Stimulated activated CD4-positive, alpha-beta T cell treated with anti-CD3 and anti-CD28 coated beads, Interleukin-15, amount 100 ng/mL, for 24 hours (primary cell): ENCODE results near the gene ST3GAL3.

Source experiments
- DNase-seq: peaks from one replicate; pipeline ENCODE4 v3.0.0-alpha.2; 2020

ST3GAL3 gene, protein sequence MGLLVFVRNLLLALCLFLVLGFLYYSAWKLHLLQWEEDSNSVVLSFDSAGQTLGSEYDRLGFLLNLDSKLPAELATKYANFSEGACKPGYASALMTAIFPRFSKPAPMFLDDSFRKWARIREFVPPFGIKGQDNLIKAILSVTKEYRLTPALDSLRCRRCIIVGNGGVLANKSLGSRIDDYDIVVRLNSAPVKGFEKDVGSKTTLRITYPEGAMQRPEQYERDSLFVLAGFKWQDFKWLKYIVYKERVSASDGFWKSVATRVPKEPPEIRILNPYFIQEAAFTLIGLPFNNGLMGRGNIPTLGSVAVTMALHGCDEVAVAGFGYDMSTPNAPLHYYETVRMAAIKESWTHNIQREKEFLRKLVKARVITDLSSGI

DNA sequence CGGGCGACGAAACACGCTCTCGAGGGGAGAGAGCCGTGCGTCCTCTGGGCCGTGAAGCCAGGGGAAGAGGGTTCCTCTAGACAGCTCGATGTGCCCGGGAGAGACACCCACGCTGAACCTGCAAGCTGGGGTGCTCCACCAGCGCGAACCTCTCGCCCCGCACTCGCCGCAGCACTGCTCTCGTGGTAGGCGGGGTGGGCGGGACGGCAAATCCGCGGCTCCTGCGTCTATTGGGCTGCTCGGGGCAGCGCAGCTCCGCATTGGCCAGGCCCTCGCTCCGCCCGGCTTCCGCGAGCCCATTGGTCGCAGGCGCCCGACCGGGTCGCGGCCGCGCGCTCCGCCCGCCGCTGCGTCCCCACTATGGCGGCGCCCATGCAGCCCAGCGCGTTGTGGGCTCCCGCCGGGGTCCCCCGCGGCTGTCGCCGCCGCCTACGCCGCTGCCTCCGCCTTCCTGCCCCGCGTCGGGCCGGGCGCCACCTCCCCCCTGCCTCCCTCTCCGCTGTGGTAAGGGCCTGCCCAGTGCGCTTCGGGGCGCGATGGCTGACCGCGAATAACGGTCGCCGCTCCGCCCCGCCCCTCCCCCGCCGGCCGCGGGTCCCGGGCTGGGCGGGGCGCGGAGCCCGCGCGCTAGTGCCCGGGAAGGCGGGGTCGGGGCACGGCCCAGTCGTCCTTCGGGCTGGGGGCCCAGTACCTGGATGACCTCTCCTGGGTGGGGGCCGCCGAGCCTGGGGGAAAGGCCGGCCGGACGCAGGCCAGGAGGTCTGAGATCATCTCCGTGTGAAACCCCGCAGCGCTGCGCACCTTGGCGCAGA lies at the start of gene ST3GAL3:
TSS of gene ST3GAL3 (plus strand) at position 347 of the 812 bp plus-strand sequence. CDS start 28,727 bp downstream, outside the sequence.
- peak; percentile 97 for DNase-seq

DNA sequence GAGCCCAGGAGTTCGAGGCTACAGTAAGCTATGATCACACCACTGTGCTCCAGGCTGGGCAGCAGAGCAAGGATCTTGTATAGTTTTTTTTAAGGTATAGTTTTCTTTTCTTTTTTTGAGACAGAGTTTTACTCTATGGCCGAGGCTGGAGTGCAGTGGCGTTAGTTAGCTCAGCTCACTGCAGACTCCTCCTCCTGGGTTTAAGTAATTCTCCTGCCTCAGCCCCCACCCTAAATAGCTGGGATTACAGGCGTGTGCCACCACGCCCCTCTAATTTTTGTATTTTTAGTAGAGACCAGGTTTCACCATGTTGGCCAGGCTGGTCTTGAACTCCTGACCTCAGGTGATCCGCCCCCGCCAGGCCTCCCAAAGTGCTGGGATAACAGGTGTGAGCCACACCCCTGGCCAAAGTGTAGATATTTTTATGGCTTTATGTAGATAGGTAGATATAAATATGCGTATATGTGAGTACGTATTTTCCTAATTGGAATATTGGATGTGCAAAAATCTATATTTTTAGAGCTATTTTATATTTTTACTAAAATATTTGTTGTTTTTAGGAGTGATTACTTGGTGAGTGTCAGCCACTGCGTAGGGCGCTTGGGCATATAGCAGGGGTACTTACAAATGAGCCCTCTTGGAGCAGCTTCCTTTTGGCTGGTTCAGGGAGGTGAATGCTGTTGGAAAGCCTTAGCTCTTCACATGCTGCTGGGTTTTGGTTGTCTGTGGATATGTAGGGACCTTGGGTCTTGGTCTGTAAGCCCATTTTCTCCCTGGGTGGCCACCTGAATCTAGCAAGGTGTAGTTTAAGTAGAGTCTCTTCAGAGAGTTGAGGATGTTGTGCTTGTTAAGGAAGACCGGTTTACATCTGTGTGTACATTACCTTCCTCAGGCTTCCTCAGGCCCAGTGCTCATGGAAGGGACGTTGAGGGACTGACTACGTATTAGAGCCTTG lies 47.8 kb upstream of the ST3GAL3 start:
- no peak for DNase-seq

DNA sequence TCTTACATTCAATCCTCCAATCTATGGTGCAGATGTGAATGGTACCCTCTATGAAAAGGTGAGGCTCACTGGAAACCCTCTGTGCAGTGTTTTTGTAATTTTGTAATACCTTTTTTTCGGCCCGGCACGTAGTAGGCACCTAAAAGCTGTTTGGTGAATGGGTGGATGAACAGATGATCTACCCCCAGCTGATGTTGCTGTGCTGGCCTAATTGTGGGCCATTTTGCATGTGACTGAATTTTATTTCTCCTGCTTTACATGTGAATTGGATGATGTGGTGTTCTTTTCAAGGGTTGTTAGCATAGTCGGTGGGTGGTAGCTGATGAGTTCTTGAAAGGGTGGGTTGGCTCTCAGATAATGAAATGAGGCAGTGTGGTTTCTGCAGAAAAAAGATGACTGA lies 47.0 kb upstream of the ST3GAL3 start:
- no peak for DNase-seq

DNA sequence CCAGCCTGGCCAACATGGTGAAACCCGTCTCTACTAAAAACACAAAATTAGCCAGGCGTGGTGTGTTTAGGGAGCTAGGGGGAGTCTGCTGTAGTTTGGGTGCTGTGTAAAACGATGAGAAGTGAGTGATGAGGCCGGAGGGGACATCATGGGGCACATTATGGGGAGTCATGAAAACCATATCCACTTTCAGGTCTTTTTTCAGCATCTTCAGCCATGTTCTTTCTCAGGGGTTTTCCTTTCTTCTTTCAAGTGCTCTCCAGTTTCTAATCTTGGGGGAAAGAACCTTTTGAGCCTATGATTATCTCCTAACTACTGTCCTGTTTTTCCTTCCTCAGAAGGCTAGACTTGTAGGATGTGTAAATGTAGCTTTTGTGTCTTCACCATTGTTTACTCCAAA lies 43.0 kb upstream of the ST3GAL3 start:
- DNase-seq, result no peak

DNA sequence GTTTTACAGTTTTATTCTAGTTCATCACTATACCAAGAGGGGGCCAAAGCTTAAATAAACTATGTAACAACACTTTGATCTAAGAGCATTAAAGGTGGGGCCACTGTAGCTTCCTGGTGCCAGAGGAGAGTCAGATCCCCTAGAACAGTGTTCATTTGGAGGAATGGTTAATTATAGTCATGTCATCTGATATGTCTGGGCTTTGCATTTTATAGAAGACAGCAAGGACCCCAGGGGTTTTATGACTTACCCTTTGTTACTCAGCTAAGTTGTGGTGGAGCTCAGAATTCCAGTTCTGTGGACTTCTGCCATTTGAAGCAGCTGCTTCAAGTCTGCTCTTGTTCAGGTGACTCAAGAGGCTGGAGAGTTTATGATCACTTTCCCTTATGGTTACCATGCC lies 40.7 kb upstream of the ST3GAL3 start:
- DNase-seq, result no peak

DNA sequence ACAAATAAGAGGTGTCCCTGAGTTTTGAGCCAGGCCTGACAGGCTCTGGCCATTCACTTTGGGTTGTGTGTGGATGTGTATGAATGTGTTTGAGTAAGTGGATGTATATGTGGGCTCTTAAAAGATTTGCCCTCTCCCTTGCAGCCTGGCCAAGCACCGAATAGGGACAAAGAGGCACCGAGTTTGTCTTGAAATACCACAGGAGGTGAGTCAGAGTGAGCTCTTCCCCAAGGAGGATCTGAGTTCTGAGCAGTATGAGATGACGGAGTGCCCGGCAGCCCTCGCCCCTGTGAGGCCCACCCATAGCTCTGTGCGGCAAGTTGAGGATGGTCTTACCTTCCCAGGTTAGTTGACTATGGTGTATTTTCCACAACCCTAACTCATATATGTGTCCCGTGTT lies 38.4 kb upstream of the ST3GAL3 start:
- no peak for DNase-seq

DNA sequence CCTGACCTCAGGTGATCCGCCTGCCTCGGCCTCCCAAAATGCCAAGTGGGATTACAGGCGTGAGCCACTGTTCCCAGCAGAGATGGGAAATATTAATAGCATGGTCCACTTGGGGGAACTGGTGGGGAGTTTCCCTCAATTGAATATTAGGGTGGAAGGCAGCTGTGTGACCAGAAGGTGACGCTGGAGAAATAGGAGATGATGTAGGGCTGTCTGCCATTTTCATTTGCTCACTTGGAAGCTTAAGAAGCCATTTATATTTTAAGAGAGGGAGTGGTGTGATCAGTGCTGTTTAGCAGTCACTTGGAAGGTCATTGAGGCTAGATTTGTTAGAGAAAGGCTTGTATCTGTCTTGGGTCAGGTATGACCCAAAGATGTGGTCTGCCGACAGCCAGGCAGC lies 37.5 kb upstream of the ST3GAL3 start:
- no peak for DNase-seq

DNA sequence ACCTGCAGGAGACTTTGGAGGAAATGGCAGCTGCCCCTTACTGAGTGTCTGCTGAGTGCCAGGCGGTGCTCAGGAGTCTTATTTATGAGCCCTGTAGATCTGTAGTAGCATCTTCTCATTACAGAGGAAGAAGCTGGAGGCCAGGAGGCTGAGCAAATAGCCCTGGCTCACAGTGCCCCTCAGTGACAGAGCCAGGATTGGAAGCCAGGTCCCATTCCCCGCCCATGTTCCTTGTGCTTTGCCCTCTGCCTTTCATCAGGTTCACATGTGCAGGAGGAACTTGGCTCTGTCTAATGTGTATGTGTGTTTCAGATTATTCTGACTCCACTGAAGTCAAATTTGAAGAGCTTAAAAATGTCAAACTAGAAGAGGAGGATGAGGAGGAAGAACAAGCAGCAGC lies 36.1 kb upstream of the ST3GAL3 start:
- DNase-seq, result no peak

DNA sequence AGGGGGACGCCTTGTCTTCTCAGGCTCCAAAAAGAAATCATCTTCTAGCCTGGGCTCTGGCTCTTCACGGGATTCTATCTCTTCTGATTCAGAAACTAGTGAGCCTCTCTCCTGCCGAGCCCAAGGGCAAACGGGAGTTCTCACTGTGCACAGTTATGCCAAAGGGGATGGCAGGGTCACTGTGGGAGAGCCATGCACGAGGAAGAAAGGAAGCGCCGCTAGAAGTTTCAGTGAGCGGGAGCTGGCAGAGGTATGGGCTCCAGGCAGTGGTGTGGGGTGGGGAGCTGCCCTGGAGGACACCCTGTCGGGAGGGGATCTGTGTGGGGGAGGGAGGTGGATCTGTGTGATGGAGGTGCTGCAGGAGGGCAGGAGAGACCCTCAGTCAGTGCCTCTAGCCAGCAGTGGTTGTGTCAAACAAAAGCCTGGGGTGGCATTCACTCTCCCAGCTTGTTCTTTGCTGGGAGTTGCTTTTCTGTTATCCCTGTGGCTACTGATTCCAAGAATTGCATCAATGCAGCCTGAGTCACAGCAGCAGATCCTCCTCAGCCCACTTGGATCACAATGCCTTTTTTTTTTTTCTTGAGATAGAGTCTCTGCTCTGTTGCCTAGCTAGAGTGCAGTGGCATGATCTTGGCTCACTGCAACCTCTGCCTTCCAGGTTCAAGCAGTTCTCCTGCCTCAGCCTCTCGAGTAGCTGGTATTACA lies 35.6 kb upstream of the ST3GAL3 start:
- no peak for DNase-seq

DNA sequence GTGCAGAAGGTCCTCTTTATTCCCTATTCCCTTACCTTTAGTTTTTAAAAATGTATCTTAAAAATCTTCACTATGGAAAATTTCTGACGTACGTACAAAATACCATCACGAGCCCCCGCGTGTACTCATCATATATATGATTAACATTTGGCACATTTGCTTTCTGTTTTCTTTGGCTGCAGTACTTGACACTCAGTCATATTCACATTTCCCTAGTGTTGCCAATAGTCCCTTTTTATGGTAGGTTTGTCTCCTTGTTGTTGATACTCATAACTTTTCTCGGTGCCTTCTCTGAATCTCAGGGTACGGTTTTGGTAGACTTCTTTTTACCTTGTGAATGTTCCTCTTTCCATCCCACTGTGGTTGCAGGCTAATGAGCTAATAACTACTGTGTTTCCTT lies 34.1 kb upstream of the ST3GAL3 start:
- DNase-seq, result no peak

DNA sequence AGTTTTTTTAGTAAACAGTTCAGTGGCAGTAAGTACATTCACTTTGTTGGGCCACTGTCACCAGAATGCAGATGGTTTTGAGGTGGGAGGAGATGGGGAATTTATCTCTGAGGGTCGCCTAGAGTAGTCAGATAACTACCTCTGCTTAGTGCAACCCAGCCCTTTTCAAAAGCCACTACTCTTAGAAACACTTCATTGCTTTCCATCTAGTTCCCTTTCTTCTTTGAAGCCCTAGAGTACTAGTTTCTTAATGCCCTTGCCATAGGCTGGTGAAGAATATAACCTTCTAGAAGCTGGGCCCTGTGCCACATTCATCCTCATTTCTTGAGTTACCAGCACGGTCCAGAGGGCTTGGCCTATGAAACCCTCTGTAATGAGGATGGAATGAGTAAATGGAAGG lies 28.4 kb upstream of the ST3GAL3 start:
- no peak for DNase-seq

DNA sequence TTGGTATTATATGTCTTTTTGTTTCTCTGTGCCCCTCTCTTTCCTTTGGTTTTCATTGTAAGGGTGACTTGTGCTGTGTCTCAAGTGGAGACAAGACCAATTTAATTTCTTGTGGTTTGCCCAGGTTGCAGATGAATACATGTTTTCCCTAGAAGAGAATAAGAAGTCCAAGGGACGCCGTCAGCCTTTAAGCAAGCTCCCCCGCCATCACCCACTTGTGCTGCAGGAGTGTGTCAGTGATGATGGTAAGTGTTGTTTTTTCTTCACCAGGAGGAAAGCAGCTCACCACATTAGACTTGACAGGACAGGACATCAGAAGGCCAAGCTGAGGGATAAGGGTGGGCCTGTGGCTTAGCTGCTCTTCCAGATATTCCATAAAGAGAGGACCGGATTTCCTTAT lies 23.8 kb upstream of the ST3GAL3 start:
- no peak for DNase-seq

DNA sequence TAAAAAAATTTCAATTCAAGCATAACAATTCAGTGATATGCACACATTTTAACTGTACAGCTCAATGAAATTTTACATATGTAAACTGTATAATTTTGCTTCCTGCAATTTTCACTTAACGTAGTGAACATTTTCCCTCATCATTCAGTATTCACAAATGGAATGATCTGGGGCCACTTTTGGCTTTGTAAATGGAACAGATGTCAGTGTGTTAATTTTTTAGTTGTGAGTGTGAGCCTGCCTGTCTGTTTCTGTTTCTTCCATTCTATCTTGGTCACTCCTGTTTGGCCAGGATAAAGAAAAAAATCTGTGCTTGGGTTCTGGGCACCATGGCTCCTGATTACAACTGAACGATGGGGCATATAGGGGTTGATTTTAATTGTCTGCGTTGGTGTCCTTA lies 20.5 kb upstream of the ST3GAL3 start:
- no peak for DNase-seq

DNA sequence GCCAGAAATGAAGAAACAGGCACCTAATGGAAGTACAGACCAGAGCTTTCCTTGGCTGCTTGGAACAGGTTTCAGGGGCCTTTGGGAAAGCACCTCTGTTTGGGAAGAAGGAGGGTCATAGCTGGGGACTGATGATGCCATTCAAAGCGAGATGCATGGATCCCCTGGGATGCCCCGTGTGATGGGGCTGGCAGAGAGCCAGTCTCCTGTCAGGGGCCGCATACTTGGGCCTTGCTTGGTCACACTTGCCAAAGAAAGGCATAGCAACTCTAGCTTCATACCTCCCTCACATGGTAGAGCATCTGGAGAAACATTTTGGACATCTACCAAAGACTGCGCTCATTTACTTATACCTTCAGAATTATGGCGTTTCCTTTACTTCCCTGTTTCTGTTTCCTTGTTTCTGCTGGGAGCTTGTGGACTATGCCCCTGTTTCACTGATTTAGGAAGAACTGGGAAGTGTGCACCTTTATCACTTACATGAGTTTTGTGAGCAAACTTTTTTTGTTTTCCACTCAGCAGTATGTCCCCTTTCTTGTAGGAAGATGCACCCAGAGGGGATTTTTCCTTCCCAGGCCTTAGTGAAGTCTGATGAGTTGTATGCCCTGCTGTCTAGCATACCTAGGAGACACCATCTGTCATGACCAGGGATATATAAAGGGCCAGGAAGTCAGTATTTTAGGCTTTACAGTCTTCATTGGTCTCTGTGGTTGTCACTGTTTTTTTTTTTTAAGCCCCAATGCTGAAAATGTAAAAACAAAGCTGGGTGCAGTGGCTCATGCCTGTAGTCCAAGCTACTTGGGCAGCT lies 19.8 kb upstream of the ST3GAL3 start:
- DNase-seq, result no peak

DNA sequence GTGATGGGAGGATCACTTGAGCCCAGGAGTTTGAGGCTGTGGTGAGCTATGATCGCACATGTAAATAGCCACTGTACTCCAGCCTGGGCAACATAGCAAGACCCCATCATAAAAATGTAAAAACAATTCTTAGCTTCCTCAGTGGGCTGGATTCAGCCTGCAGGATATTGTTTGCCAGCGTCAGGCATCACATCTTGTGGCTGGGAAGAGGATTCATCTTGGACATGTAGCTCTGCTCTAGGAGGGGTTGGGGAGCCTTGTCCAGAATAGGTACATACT lies 19.3 kb upstream of the ST3GAL3 start:
- DNase-seq, result no peak

DNA sequence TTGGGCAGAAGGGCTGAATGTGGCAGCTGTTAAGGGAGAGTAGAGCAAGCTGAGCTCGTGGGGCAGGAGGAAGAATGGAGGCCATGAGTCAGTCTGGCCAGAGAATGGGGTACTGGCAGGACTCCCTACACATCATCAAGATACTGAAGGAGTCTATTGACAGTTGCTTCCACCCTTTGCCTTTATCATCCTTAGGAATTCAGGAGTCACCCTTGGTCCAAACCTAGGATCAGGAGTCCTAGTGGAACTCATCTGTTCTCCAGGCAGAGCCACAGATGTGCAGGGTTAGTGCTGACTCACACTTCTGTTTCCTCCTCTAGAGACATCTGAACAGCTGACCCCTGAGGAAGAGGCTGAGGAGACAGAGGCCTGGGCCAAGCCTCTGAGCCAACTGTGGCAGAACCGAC lies 18.7 kb upstream of the ST3GAL3 start:
- DNase-seq, result no peak

DNA sequence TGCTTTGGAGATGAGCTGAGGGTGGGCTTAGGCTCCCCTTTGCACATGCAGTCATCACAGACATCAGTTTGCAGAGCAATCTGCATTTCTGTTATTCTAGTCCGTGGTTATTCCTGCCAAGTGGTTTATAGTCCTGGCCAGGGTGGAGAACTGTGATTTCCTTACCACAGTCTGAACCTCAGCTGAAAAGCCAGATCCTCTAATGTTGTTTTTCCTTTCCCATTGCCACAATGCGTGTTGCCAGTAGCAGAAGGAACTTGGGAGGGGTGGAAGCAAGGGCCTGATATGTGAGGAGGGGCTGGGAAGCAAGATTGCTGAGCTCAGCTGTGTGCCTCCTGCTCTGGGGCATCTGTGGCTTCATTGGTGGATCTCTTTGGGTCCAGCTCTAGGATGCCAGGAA lies 18.0 kb upstream of the ST3GAL3 start:
- DNase-seq, result no peak

DNA sequence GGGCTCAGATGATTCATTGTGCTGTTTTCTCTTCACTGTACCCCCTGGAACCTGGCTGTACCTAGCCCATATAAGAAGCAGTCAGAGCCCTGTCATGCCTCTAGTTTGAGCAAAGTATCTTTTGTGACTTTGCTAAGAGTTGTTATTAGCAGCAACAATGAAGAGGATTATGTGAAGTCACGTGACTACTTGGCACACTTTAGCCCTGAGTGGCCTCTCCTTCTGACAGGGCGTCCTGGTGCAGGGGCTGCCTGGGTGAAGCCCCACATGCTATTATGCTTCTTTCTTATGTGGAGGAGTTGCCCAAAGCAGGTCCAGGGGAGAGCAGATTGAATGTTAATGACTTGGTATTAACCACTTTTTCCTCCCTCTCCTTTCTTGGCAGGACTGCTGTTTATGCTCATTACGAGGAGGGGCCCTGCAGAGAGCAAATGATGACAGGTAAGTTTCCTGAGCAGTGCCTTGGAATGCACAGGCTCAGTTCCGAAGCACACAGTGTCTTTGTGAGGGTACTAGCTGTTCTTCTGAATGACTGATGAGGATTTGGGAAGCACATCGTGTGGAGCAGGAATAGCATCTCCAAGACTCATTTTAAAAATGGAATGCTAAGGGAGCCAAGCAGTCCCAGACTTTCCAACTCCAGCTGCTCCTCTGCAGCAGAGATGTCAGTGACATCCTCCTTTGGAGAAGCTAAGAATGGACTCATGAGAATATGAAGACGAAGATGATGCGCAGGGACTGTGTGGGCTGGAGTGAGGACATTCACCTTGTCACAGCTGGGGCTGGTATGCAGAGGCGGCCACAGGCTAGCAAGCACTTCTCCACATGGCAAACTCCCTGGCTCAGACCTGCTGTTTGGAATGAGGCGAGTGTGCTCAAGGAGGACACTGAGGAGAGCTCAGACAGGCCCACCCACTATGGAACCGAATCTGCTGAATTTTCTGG lies 15.2 kb upstream of the ST3GAL3 start:
- no peak for DNase-seq

DNA sequence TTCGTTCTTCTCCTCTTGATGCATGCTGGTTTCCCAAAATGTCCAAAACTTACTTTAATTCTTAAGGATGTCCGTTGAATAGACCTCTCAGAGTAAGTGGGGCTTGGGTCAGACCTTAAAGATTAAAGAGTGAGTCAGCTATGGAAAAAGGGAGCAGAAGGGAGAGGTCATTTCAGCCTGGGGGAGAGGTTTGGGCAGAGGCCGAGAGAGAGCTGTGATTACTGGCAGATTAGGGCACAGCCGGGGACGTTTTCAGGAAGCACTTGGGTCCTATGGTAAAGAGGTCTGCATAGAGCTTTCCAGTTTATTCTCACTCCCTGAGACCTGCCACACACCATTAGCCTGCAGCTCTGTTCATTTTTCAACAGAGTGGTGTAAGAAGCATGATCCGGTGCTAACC lies 14.0 kb upstream of the ST3GAL3 start:
- DNase-seq, result no peak

DNA sequence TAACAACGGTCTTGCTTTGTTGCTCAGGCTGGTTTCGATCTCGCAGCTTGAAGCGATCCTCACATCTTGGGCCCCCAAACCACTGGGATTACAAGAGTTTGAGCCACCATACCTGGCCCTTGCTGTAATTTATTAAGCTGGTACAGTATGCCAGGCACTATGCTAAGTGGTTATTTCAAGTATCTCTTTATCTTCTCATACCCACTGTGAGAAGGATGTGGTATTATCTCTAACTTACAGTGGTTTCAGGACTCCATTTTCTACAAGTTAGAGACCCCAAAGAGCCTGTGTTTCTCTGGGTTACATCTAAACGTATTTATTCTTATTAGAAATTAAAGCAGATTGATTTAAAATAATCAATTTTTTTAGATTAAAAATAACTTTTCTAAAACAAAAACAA lies 8.1 kb upstream of the ST3GAL3 start:
- DNase-seq, result no peak

DNA sequence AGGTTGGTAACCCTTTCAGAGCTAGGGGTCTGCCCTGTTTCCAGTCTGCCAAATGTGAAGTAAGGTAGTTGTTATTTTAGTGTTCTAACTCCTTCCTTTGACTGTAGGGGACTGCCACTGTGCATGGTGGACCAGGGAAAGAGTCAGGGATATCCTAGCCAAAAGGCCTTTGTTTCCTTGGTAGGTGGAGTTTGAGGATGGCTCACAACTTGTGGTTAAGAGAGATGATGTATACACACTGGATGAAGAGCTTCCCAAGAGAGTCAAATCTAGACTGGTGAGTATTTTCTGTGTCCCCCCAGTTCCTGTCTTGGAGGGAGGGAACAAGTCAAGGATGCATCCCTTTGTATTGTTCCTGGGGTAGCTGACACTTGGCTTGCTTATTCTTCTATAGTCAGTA lies 3.5 kb upstream of the ST3GAL3 start:
- DNase-seq, result no peak
